ENCODE results near the gene CYP1B1.

DNA sequence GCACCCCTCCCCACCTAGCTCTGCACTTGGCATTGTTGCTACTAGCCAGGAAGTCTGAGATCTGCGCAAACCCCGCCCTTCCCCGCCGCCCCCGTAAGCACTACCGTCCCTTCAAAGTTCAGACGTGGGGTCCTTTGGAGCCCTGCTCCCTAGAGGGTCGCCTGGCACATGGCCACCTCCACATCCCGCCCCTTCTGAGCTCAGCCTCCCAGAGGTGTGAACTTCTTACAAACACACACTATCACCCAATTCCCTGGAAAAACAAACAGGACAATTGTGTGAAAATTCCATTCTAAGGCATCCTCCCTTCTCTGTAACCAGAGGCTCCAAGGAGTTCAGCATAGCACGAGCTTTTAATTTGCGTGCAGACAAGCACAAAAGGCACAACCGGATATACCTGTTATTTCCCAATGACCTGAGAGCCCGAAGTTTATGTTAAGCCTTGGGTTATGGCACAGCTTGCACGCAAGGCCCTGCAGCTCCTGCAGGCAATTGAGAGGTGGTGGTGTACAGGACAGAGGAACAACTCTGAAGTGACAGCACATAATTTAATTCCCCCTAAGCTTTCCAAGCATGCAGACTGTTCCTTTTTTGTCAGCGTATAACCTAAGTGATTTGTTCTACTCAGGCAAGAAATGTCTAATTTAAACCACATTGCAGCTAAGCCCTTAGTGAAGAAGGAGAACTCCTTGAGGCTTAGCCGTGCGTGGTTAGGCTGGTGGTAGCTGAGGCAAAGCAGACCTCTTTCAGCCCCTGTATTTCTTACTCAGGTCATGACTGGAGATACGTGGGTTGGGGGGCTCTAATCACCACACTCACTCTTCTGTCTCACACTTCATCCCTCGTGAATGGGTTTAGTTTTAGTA is 20.3 kb upstream of the CYP1B1 start:
- no peak for TF ChIP-seq EZH2 (IDR thresholded peaks at IDR 0.05)
- TF ChIP-seq, protein P1, sequence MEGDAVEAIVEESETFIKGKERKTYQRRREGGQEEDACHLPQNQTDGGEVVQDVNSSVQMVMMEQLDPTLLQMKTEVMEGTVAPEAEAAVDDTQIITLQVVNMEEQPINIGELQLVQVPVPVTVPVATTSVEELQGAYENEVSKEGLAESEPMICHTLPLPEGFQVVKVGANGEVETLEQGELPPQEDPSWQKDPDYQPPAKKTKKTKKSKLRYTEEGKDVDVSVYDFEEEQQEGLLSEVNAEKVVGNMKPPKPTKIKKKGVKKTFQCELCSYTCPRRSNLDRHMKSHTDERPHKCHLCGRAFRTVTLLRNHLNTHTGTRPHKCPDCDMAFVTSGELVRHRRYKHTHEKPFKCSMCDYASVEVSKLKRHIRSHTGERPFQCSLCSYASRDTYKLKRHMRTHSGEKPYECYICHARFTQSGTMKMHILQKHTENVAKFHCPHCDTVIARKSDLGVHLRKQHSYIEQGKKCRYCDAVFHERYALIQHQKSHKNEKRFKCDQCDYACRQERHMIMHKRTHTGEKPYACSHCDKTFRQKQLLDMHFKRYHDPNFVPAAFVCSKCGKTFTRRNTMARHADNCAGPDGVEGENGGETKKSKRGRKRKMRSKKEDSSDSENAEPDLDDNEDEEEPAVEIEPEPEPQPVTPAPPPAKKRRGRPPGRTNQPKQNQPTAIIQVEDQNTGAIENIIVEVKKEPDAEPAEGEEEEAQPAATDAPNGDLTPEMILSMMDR (IDR thresholded peaks at IDR 0.05) = no peak

Data from neural progenitor cell (in vitro differentiated cells).